HG02981 (cell line): ENCODE results near the gene HOXD1.

Experiments used
- ATAC-seq: cut with Tn5 transposase; IDR thresholded peaks from one replicate; pipeline ENCODE4 v1.9.1; 2021; ENCODE audit warnings: mild to moderate bottlenecking, moderate library complexity; ENCODE audit not compliant: unreplicated experiment

Gene HOXD1

GRCh38 chr2:176178757-176179295, 9.6 kb upstream of the HOXD1 start:
- no peak for ATAC-seq

GRCh38 chr2:176181551-176181950, 6.9 kb upstream of the HOXD1 start:
- no peak for ATAC-seq

GRCh38 chr2:176182671-176183070, 5.8 kb upstream of the HOXD1 start:
- ATAC-seq: no peak

GRCh38 chr2:176184749-176185148, 3.7 kb upstream of the HOXD1 start:
- ATAC-seq: no peak

- no peak for ATAC-seq
Measured at GRCh38 chr2:176186024-176186423, 2.4 kb upstream of the HOXD1 start.

- ATAC-seq: no peak
Measured at GRCh38 chr2:176187200-176187898, 1.1 kb upstream of the HOXD1 start.

- ATAC-seq: no peak
Measured at GRCh38 chr2:176188774-176189680, 559 bp downstream of the HOXD1 start.

- no peak for ATAC-seq
Measured at GRCh38 chr2:176189681-176190641, 1.5 kb downstream of the HOXD1 start.

GRCh38 chr2:176192351-176192750, 3.9 kb downstream of the HOXD1 start:
- ATAC-seq: no peak

- no peak for ATAC-seq
Measured at GRCh38 chr2:176193048-176193447, 4.6 kb downstream of the HOXD1 start.

- no peak for ATAC-seq
Measured at GRCh38 chr2:176199902-176200301, 11.4 kb downstream of the HOXD1 start.

- ATAC-seq: no peak
Measured at GRCh38 chr2:176200971-176201370, 12.5 kb downstream of the HOXD1 start.

GRCh38 chr2:176202491-176202890, 14.0 kb downstream of the HOXD1 start:
- no peak for ATAC-seq

GRCh38 chr2:176205126-176205525, 16.7 kb downstream of the HOXD1 start:
- no peak for ATAC-seq

GRCh38 chr2:176206136-176206535, 17.7 kb downstream of the HOXD1 start:
- ATAC-seq: no peak

- ATAC-seq: no peak
Measured at GRCh38 chr2:176206682-176207081, 18.2 kb downstream of the HOXD1 start.

GRCh38 chr2:176211110-176211509, 22.6 kb downstream of the HOXD1 start:
- no peak for ATAC-seq

GRCh38 chr2:176212276-176212675, 23.8 kb downstream of the HOXD1 start:
- no peak for ATAC-seq

- no peak for ATAC-seq
Measured at GRCh38 chr2:176213406-176213805, 24.9 kb downstream of the HOXD1 start.

GRCh38 chr2:176227874-176228273, 39.4 kb downstream of the HOXD1 start:
- ATAC-seq: no peak

- ATAC-seq: no peak
Measured at GRCh38 chr2:176234156-176234555, 45.7 kb downstream of the HOXD1 start.
